HG03571 (cell line): ENCODE data around the gene GRK2.

Experiments used
- ATAC-seq: cut with Tn5 transposase; IDR thresholded peaks from one replicate; pipeline ENCODE4 v1.9.1; 2021; ENCODE audit not compliant: unreplicated experiment

GRK2 gene

DNA sequence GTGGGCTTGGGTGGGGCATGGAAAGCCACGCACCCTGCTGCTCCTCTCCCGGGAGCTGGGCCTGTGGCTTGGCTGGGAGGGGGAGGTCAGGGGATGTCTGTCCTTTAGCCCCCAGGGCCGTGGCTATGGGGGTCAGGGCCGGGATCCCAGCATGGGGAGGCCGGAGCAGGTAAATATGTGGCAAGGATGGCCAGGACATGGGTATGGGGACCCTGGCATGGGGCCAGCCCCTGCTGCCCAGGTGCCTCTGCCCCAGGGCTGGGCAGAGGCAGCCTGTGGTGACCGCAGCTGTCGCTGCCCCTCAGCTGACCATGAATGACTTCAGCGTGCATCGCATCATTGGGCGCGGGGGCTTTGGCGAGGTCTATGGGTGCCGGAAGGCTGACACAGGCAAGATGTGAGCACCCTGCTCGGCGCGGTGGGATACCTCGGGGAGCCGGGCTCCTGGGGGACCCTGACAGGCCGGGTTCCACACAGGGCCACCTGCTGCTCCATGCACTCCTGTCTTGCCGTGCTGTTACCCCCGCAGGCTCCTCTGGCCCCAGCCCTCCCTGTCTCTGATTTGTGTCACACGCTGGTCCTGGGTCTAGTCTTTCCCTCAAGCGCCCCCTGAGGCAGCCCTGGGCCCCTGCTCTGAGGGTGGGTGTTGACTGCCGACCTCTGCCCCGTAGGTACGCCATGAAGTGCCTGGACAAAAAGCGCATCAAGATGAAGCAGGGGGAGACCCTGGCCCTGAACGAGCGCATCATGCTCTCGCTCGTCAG is 14.7 kb downstream of the GRK2 start:
- no peak for ATAC-seq

GRCh38 chr11:67281552-67282150 is 15.4 kb downstream of the GRK2 start:
- no peak for ATAC-seq

DNA sequence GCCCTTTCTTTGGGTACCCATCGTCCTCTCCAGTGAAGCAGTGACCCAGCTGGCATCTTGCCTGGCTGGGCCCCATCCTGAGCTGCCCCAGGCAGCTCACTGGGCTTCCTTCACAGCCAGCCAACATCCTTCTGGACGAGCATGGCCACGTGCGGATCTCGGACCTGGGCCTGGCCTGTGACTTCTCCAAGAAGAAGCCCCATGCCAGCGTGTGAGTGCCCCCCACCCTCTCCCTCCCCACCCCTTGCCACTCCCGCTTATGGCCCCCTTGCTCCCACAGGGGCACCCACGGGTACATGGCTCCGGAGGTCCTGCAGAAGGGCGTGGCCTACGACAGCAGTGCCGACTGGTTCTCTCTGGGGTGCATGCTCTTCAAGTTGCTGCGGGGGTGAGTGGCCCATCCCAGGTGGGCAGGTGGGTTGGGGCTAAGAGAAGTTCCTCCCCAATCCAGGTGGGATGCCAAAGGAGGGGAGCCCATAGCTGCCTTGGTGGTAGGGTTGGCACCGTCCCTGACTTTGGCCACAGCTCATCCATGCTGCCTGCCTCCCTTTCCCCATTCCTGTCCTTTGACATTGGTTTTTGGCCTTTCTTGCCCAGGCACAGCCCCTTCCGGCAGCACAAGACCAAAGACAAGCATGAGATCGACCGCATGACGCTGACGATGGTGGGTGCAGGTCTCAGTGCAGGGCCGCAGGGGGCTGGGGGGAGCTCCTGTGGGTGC is 16.0 kb downstream of the GRK2 start:
- ATAC-seq, result no peak

- ATAC-seq, result no peak
Measured at GRCh38 chr11:67282876-67283371, 16.7 kb downstream of the GRK2 start.

GRCh38 chr11:67283481-67283963 is 17.2 kb downstream of the GRK2 start:
- no peak for ATAC-seq

DNA sequence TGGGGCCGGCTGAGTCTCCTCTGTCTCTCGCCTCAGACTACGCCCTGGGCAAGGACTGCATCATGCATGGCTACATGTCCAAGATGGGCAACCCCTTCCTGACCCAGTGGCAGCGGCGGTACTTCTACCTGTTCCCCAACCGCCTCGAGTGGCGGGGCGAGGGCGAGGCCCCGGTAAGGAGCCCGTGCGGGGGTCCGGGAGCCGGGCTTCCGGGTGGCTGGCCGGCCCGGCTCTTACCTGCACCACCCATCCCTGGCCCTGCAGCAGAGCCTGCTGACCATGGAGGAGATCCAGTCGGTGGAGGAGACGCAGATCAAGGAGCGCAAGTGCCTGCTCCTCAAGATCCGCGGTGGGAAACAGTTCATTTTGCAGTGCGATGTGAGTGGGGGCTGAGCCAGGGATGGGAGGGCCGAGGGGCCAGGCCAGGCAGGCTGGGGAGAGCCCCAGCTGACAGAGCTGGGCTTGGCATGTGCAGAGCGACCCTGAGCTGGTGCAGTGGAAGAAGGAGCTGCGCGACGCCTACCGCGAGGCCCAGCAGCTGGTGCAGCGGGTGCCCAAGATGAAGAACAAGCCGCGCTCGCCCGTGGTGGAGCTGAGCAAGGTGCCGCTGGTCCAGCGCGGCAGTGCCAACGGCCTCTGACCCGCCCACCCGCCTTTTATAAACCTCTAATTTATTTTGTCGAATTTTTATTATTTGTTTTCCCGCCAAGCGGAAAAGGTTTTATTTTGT is 18.7 kb downstream of the GRK2 start:
- ATAC-seq, result no peak

DNA sequence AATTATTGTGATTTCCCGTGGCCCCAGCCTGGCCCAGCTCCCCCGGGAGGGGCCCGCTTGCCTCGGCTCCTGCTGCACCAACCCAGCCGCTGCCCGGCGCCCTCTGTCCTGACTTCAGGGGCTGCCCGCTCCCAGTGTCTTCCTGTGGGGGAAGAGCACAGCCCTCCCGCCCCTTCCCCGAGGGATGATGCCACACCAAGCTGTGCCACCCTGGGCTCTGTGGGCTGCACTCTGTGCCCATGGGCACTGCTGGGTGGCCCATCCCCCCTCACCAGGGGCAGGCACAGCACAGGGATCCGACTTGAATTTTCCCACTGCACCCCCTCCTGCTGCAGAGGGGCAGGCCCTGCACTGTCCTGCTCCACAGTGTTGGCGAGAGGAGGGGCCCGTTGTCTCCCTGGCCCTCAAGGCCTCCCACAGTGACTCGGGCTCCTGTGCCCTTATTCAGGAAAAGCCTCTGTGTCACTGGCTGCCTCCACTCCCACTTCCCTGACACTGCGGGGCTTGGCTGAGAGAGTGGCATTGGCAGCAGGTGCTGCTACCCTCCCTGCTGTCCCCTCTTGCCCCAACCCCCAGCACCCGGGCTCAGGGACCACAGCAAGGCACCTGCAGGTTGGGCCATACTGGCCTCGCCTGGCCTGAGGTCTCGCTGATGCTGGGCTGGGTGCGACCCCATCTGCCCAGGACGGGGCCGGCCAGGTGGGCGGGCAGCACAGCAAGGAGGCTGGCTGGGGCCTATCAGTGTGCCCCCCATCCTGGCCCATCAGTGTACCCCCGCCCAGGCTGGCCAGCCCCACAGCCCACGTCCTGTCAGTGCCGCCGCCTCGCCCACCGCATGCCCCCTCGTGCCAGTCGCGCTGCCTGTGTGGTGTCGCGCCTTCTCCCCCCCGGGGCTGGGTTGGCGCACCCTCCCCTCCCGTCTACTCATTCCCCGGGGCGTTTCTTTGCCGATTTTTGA is 19.5 kb downstream of the GRK2 start:
- no peak for ATAC-seq

GRCh38 chr11:67286621-67287333 is 20.5 kb downstream of the GRK2 start:
- ATAC-seq, result no peak

DNA sequence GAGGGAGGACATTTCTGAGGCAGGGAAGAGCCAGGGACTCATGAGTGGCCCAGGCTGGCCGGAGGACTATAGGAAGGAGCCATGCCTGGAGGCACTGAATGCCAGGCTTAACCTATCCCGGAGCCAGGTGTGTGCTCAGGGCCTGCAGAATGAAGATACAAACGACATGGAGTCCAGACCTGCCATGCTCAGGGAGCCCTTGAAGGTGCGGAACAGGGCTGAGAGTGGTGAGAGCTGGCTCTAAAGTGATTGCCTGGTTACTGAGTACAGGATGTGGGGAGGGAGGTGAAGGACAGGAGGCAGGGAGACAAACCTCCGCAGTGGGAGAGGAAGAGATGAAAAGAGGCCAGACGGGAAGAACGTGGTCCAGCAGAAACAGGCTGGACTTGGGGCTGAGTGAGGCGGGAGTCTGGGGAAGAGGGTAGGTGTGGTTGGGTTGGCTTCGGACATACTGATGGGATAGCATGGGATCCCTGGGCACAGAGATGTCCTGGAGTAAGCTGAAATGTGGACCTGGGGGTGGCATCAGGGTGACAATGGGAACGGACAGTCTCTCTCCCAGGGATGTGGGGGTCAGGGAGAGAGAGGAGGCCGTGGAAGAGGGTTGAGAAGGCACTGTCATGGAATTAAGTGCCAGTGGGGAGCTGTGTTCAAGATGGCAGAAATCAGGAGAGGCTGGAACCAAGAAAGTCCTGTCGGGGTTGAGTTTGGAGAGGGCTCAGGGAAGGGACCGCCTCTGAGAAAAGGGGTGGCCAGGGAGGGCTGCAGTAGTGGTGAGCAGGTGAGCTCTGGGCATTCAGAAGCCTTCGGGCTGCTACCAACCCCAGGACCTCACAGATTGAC is 21.3 kb downstream of the GRK2 start:
- no peak for ATAC-seq

GRCh38 chr11:67288198-67288451 is 21.9 kb downstream of the GRK2 start:
- no peak for ATAC-seq

DNA sequence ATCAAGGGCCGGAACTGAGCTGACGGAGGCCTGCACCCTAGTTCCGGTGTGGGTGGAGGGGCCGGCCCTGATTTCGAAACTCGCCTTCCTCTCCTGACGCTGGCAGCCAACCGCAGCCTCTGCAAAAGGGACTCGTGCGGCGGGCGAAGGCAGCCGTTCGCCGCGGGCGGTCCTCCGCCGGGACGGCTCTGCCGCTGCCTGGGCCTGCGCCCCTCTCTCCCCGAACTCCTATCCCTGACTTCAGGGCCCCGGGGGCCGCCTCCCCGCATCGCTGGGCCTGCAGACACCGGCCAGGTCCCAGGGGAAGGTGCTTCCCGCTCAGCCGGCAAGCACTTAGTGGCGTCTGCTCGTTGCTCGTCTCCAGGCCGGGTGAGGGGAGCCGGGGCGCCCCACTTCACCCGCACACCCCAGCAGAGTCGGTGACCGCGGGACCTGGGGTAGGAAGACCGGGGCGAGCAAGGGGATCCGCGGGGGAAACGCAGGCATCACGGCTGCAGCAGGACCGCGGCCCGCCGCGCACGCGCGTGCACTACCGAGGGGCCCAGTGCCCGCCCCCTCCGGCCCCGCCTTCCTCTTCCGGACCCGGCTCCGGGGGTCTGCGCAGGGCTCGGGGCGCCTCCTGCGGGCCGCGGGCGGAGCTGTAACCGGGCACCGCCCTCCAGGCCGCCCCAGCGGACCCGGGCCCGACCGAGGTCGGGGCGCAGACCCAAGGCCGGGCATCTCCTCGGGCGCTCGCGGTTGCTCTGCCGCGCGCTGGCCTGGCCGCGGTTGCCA is 22.4 kb downstream of the GRK2 start:
- ATAC-seq, result peak; percentile 44

DNA sequence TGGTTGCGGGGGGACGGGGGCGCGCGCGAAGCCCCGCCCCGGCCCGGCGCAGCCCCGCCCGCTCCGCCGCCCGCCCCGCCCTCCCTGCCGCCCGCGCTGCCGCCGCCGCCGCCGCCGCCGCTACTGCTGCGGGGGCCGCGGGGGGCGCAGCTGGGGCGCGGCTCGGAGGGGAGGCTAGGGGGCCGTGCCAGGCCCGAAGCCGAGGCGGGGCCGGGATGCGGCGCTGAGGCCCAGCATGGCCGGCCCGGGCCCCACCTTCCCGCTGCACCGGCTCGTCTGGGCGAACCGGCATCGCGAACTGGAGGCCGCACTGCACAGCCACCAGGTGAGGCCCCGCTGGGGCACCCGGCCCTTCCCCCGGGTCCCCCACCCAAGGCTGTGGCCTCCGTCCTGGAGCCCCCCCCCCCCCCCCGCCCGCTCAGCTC is 23.0 kb downstream of the GRK2 start, which contains the start of gene ANKRD13D:
Gene ANKRD13D (plus strand): TSS at position 78 of the 425 bp plus-strand sequence. CDS start 158 bp downstream, at position 236.
- ATAC-seq, result no peak

DNA sequence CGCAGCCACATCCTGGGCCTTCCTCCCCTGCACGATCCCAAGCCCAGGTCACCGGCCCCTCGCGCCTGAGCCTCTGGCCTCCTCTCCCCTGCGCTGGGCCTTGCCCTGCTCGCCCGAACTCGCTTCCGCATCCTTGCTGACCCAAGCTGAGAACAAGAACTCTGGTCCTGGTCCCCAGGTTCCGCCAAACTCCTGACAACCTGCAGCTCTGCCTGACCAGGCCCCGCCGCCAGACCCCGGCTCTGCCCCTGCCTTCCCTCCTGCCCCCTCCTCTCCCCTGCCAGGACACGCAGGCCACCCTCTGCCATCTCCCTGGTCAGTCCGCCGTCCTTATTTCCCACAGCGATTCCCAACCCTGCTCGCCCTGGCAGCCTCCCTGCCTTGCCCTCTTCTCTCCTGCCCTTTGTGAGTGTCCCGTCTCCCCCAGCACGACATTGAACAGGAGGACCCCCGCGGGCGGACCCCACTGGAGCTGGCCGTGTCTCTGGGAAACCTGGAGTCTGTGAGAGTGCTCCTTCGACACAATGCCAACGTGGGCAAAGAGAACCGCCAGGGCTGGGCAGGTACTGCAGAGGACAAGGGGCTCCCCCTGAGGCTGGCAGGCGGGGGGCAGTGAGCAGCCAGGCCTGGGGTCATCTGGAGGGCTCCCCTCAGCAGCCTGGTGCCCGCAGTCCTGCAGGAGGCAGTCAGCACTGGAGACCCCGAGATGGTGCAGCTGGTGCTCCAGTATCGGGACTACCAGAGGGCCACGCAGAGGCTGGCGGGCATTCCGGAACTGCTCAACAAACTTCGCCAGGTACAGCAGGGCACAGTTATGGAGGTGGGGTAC is 23.6 kb downstream of the GRK2 start:
- no peak for ATAC-seq

DNA sequence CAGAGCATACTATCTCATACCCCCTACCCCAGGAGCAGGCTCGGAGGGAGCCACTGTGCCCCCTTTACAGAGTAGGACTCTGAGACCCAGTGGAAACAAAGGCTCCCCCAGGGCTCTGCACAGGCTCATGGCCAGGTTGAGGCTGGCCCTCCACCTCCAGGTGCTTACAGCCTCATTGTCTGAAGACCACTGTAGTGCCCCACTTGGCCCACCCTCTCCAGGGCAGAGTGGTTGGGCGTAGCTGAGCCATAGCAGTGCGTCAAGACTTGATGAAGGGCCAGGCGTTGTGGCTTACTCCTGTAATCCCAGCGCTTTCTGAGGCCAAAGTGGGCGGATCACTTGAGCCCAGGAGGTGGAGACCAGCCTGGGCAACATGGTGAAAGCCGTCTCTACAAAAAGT is 24.5 kb downstream of the GRK2 start:
- ATAC-seq, result no peak

DNA sequence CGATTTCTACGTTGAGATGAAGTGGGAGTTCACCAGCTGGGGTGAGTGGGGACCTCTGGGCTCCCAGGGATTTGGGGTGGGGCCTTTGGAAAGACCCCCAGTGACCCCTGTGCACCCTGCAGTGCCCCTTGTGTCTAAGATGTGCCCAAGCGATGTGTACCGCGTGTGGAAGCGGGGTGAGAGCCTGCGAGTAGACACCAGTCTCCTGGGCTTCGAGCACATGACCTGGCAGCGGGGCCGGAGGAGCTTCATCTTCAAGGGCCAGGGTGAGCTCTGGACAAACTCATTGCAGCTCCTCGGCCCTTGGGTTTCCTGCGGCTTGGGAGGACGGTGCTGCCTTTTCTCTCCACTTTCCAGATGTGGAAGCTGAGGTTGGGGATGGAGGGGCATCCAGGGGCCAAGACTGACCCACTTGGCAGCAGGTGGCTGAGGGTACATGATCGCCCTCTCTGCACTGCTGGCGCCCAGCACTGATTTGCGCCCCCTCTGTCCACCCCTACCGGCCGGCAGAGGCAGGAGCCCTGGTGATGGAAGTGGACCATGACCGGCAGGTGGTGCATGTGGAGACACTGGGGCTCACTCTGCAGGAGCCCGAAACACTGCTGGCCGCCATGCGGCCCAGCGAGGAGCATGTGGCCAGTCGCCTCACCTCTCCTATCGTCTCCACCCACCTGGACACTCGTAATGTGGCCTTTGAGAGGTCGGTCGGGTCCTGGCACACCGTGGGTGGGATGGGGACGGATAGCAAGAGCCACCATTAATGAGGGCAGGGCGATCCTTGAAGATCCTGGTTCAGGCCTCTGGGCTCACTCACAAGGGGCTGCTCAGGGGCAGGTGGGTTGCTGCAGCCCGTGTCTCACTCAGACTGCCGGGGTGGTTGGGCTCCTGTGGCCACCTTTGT is 25.5 kb downstream of the GRK2 start:
- ATAC-seq, result no peak

GRCh38 chr11:67292671-67293070 is 26.4 kb downstream of the GRK2 start:
- no peak for ATAC-seq
